ENCODE data around the gene RIN3.

DNA sequence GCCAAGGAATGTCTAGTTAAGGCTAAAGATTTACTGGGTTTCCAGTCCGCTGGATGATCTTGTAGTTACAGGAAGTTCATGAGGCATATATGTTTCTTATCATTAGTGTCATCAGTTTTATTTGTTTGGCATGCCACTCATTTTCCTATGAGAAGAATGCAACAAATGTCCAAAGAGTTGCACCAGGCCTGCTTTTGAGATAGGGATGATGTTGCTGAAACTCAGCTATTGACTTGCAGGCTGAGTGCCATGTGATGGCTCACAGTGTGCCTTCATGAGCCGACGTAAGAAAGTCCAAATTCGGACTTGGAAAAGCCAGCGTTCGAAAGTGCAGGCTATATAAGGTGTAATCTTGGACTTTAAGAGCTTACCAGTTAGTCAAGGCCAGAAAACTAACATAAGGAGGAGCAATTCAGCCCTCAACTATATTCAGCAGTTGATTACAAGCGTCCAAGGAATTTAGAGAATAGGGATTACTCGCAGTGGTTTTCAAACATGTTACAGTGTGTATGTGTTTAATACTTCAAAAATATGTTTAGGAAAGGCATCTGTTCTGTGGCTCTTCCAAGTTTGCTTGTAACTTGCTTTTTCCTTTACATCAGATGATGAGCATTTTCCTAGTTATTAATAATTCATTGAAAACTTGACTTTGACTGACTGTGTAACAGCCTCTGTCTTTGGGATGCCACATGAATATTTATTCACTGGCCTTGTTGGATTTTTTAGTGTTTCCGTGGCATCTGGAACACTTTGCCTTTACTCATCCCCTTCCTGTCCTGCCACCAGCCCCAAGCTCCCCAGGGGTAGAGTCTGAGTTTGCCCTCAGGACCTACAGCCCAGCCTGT lies 133.6 kb downstream of the RIN3 start:
- TF ChIP-seq, protein P1, sequence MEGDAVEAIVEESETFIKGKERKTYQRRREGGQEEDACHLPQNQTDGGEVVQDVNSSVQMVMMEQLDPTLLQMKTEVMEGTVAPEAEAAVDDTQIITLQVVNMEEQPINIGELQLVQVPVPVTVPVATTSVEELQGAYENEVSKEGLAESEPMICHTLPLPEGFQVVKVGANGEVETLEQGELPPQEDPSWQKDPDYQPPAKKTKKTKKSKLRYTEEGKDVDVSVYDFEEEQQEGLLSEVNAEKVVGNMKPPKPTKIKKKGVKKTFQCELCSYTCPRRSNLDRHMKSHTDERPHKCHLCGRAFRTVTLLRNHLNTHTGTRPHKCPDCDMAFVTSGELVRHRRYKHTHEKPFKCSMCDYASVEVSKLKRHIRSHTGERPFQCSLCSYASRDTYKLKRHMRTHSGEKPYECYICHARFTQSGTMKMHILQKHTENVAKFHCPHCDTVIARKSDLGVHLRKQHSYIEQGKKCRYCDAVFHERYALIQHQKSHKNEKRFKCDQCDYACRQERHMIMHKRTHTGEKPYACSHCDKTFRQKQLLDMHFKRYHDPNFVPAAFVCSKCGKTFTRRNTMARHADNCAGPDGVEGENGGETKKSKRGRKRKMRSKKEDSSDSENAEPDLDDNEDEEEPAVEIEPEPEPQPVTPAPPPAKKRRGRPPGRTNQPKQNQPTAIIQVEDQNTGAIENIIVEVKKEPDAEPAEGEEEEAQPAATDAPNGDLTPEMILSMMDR (IDR thresholded peaks at IDR 0.05; ENCODE audit: low read length) = no peak
- TF ChIP-seq EZH2 (optimal IDR thresholded peaks at IDR 0.05; ENCODE audit: low read depth, low read length) = no peak
